GM19438 (cell line): ENCODE measurements around the gene PDE2A.

Experiments used
- ATAC-seq: cut with Tn5 transposase; IDR thresholded peaks from one replicate; pipeline ENCODE4 v1.9.1; 2021; ENCODE audit warnings: low read depth; ENCODE audit not compliant: unreplicated experiment

Gene PDE2A

GRCh38 chr11:72665911-72666472 lies 8.2 kb downstream of the PDE2A start:
- ATAC-seq, result no peak

GRCh38 chr11:72662036-72662435 lies 12.2 kb downstream of the PDE2A start:
- no peak for ATAC-seq

GRCh38 chr11:72661486-72661885 lies 12.7 kb downstream of the PDE2A start:
- ATAC-seq, result no peak

- no peak for ATAC-seq
Observed at GRCh38 chr11:72658989-72659640, 15.1 kb downstream of the PDE2A start.

- ATAC-seq, result no peak
Observed at GRCh38 chr11:72657411-72658100, 16.7 kb downstream of the PDE2A start.

GRCh38 chr11:72655896-72656464 lies 18.2 kb downstream of the PDE2A start:
- ATAC-seq, result no peak

- no peak for ATAC-seq
Observed at GRCh38 chr11:72655014-72655413, 19.2 kb downstream of the PDE2A start.

- ATAC-seq, result no peak
Observed at GRCh38 chr11:72653649-72654048, 20.6 kb downstream of the PDE2A start.

- no peak for ATAC-seq
Observed at GRCh38 chr11:72652873-72653630, 21.2 kb downstream of the PDE2A start.

- no peak for ATAC-seq
Observed at GRCh38 chr11:72652133-72652532, 22.1 kb downstream of the PDE2A start.

- no peak for ATAC-seq
Observed at GRCh38 chr11:72649215-72649976, 24.8 kb downstream of the PDE2A start.

- ATAC-seq, result no peak
Observed at GRCh38 chr11:72648384-72649136, 25.7 kb downstream of the PDE2A start.

GRCh38 chr11:72647882-72648281 lies 26.3 kb downstream of the PDE2A start:
- no peak for ATAC-seq

GRCh38 chr11:72646472-72646871 lies 27.8 kb downstream of the PDE2A start:
- no peak for ATAC-seq

- no peak for ATAC-seq
Observed at GRCh38 chr11:72646024-72646423, 28.2 kb downstream of the PDE2A start.

GRCh38 chr11:72643547-72643946 lies 30.7 kb downstream of the PDE2A start:
- ATAC-seq, result no peak

- ATAC-seq, result no peak
Observed at GRCh38 chr11:72642884-72643522, 31.2 kb downstream of the PDE2A start.

GRCh38 chr11:72642043-72642883 lies 32.0 kb downstream of the PDE2A start:
- ATAC-seq, result no peak
